ENCODE data around the gene NCEH1. TPM values are rescaled to one million over a fixed set of nuclear protein-coding genes. Genes with fewer than 3 reads are reported as not detected.

NCEH1 gene
- total and polyA plus RNA-seq, 10 of the 15 experiments (the other 5 are each of a cell fraction or from before 2014, with no cell fraction given): 1.8 to 8.1 (median 4.5) TPM

DNA sequence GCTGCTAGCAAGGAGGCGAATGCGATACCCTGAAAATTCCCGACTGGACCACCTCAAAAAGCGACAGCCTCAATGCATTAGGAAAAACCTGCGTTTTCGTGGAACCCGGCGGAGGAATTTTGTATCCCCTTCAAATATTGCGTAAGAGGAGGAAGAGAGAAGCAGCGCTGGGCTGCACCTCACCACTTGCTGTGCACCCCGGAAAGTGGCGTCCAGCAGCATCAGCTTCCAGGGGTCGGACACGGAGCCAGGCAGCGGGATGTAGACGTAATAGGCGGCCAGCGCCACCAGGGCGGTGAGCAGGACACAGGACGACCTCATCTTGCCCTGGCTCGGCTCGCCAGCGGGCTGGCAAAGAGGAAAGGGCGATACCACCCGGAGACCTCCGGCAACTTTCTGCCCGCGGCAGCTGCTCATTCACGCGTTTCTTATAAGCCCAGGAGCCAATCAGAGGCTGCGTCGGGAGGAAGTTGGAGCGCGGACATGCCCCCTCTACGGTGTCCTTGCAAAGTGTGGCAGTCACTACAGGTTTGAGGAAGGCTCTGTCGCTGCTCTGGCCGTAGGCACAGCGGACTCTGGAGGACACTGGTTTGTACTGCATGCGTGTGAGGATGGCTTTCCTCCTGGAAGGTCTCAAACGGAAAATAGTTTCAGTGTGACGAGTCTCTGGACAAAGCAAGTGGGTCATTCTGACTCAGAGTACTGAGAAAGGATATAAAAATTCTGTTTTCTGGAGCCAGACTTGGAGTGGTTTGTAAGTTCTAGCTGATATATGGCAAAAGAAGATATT, at the start of gene NCEH1 (continued):
- TF ChIP-seq ZNF274 (IDR thresholded peaks at IDR 0.05; ENCODE audit: insufficient read depth, insufficient read length) (no peak), NRF1 (conservative IDR thresholded peaks at IDR 0.05; ENCODE audit: low read depth, low read length) (0 out of 2 replicates have a peak, but pooled peaks have one; percentile 2), HDAC6 (IDR thresholded peaks at IDR 0.05; ENCODE audit: unreplicated experiment) (no peak), STAT3 (IDR thresholded peaks at IDR 0.05; ENCODE audit: low read depth, low read length) (no peak), CHD2 (IDR thresholded peaks at IDR 0.05; ENCODE audit: borderline replicate concordance, low read depth, low read length) (0 out of 2 replicates have a peak, but pooled peaks have one; percentile 43), MYC (IDR thresholded peaks at IDR 0.05; ENCODE audit: insufficient read depth, insufficient read length, insufficient replicate concordance, low read length, severe bottlenecking) (no peak), RCOR1 (conservative IDR thresholded peaks at IDR 0.05; ENCODE audit: low read depth, low read length) (no peak), WRNIP1 (IDR thresholded peaks at IDR 0.05; ENCODE audit: borderline replicate concordance, low read depth, low read length) (no peak), TCF3 (IDR thresholded peaks at IDR 0.05; ENCODE audit: borderline replicate concordance, insufficient read depth, low read depth, low read length) (peak; percentile 41; the same call in 1 of the 2 replicates), FOXK2 (IDR thresholded peaks at IDR 0.05) (no peak), EZH2 (IDR thresholded peaks at IDR 0.05; ENCODE audit: borderline replicate concordance, control insufficient read depth, low read depth, low read length) (no peak), SRF (IDR thresholded peaks at IDR 0.05; ENCODE audit: low read depth in 2 of 2, low read length in 2 of 2) (no peak)
- TF ChIP-seq, protein P1, sequence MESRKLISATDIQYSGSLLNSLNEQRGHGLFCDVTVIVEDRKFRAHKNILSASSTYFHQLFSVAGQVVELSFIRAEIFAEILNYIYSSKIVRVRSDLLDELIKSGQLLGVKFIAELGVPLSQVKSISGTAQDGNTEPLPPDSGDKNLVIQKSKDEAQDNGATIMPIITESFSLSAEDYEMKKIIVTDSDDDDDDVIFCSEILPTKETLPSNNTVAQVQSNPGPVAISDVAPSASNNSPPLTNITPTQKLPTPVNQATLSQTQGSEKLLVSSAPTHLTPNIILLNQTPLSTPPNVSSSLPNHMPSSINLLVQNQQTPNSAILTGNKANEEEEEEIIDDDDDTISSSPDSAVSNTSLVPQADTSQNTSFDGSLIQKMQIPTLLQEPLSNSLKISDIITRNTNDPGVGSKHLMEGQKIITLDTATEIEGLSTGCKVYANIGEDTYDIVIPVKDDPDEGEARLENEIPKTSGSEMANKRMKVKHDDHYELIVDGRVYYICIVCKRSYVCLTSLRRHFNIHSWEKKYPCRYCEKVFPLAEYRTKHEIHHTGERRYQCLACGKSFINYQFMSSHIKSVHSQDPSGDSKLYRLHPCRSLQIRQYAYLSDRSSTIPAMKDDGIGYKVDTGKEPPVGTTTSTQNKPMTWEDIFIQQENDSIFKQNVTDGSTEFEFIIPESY (IDR thresholded peaks at IDR 0.05): no peak
- TF ChIP-seq, protein P2, sequence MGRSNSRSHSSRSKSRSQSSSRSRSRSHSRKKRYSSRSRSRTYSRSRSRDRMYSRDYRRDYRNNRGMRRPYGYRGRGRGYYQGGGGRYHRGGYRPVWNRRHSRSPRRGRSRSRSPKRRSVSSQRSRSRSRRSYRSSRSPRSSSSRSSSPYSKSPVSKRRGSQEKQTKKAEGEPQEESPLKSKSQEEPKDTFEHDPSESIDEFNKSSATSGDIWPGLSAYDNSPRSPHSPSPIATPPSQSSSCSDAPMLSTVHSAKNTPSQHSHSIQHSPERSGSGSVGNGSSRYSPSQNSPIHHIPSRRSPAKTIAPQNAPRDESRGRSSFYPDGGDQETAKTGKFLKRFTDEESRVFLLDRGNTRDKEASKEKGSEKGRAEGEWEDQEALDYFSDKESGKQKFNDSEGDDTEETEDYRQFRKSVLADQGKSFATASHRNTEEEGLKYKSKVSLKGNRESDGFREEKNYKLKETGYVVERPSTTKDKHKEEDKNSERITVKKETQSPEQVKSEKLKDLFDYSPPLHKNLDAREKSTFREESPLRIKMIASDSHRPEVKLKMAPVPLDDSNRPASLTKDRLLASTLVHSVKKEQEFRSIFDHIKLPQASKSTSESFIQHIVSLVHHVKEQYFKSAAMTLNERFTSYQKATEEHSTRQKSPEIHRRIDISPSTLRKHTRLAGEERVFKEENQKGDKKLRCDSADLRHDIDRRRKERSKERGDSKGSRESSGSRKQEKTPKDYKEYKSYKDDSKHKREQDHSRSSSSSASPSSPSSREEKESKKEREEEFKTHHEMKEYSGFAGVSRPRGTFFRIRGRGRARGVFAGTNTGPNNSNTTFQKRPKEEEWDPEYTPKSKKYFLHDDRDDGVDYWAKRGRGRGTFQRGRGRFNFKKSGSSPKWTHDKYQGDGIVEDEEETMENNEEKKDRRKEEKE (IDR thresholded peaks at IDR 0.05): no peak
- TF ChIP-seq, protein P3, sequence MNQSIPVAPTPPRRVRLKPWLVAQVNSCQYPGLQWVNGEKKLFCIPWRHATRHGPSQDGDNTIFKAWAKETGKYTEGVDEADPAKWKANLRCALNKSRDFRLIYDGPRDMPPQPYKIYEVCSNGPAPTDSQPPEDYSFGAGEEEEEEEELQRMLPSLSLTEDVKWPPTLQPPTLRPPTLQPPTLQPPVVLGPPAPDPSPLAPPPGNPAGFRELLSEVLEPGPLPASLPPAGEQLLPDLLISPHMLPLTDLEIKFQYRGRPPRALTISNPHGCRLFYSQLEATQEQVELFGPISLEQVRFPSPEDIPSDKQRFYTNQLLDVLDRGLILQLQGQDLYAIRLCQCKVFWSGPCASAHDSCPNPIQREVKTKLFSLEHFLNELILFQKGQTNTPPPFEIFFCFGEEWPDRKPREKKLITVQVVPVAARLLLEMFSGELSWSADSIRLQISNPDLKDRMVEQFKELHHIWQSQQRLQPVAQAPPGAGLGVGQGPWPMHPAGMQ (IDR thresholded peaks at IDR 0.05; ENCODE audit: borderline replicate concordance): no peak
- TF ChIP-seq, protein P4, sequence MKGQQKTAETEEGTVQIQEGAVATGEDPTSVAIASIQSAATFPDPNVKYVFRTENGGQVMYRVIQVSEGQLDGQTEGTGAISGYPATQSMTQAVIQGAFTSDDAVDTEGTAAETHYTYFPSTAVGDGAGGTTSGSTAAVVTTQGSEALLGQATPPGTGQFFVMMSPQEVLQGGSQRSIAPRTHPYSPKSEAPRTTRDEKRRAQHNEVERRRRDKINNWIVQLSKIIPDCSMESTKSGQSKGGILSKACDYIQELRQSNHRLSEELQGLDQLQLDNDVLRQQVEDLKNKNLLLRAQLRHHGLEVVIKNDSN (IDR thresholded peaks at IDR 0.05; ENCODE audit: borderline replicate concordance, extremely low read length, insufficient read depth, low read depth, low read length): no peak
- TF ChIP-seq, protein P5, sequence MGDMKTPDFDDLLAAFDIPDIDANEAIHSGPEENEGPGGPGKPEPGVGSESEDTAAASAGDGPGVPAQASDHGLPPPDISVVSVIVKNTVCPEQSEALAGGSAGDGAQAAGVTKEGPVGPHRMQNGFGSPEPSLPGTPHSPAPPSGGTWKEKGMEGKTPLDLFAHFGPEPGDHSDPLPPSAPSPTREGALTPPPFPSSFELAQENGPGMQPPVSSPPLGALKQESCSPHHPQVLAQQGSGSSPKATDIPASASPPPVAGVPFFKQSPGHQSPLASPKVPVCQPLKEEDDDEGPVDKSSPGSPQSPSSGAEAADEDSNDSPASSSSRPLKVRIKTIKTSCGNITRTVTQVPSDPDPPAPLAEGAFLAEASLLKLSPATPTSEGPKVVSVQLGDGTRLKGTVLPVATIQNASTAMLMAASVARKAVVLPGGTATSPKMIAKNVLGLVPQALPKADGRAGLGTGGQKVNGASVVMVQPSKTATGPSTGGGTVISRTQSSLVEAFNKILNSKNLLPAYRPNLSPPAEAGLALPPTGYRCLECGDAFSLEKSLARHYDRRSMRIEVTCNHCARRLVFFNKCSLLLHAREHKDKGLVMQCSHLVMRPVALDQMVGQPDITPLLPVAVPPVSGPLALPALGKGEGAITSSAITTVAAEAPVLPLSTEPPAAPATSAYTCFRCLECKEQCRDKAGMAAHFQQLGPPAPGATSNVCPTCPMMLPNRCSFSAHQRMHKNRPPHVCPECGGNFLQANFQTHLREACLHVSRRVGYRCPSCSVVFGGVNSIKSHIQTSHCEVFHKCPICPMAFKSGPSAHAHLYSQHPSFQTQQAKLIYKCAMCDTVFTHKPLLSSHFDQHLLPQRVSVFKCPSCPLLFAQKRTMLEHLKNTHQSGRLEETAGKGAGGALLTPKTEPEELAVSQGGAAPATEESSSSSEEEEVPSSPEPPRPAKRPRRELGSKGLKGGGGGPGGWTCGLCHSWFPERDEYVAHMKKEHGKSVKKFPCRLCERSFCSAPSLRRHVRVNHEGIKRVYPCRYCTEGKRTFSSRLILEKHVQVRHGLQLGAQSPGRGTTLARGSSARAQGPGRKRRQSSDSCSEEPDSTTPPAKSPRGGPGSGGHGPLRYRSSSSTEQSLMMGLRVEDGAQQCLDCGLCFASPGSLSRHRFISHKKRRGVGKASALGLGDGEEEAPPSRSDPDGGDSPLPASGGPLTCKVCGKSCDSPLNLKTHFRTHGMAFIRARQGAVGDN (IDR thresholded peaks at IDR 0.05): no peak
